ENCODE data around the gene ATP9A.
"Not testable (repeated sequence)": the region's sequence is repeated elsewhere in the genome, so short reads cannot be mapped to it uniquely, and the experiment has no call there.

Gene ATP9A

GRCh38 chr20:51801122-51801822 lies 33.1 kb upstream of the ATP9A start:
- H3K36me3 Mint-ChIP-seq (ENCODE audit: low read depth), result no peaks in the 10 kb centered on the region
- H3K27ac Mint-ChIP-seq, result no peak overlapping the region
- peak overlapping the region; percentile 68 for H3K4me3 Mint-ChIP-seq
- no peak for DNase-seq (ENCODE audit: low spot score)
- H3K4me1 Mint-ChIP-seq (ENCODE audit: low read depth), result no peaks in the 10 kb centered on the region
- no peaks in the 10 kb centered on the region for H3K9me3 Mint-ChIP-seq
- H3K27me3 Mint-ChIP-seq (ENCODE audit: low read depth), result peaks cover 70% of the 10 kb centered on the region

- Mint-ChIP-seq H3K9me3 (no peaks in the 10 kb centered on the region), H3K4me3 (peak overlapping the region; percentile 68), H3K4me1 (ENCODE audit: low read depth) (no peaks in the 10 kb centered on the region), H3K36me3 (ENCODE audit: low read depth) (no peaks in the 10 kb centered on the region), H3K27ac (no peak overlapping the region), H3K27me3 (ENCODE audit: low read depth) (peaks cover 69% of the 10 kb centered on the region)
- no peak for DNase-seq (ENCODE audit: low spot score)
Measured at GRCh38 chr20:51800872-51801121, 32.6 kb upstream of the ATP9A start.

- Mint-ChIP-seq H3K4me1 (ENCODE audit: low read depth) (no peaks in the 10 kb centered on the region), H3K27me3 (ENCODE audit: low read depth) (peaks cover 69% of the 10 kb centered on the region), H3K27ac (no peak overlapping the region), H3K36me3 (ENCODE audit: low read depth) (no peaks in the 10 kb centered on the region), H3K9me3 (no peaks in the 10 kb centered on the region), H3K4me3 (peak overlapping the region; percentile 68)
- peak; percentile 65 for DNase-seq (ENCODE audit: low spot score)
Measured at GRCh38 chr20:51800060-51800871, 32.1 kb upstream of the ATP9A start.

GRCh38 chr20:51799401-51799860 lies 31.2 kb upstream of the ATP9A start:
- Mint-ChIP-seq H3K27ac (no peak overlapping the region), H3K4me3 (no peak overlapping the region), H3K27me3 (ENCODE audit: low read depth) (peaks cover 62% of the 10 kb centered on the region), H3K36me3 (ENCODE audit: low read depth) (no peaks in the 10 kb centered on the region), H3K4me1 (ENCODE audit: low read depth) (no peaks in the 10 kb centered on the region), H3K9me3 (no peaks in the 10 kb centered on the region)
- DNase-seq (ENCODE audit: low spot score), result no peak

GRCh38 chr20:51797357-51798025 lies 29.3 kb upstream of the ATP9A start:
- no peak overlapping the region for H3K27ac Mint-ChIP-seq

GRCh38 chr20:51796340-51796739 lies 28.1 kb upstream of the ATP9A start:
- no peaks in the 10 kb centered on the region for H3K9me3 Mint-ChIP-seq
- no peak overlapping the region for H3K4me3 Mint-ChIP-seq
- no peak for DNase-seq (ENCODE audit: low spot score)
- H3K27me3 Mint-ChIP-seq (ENCODE audit: low read depth), result peaks cover 38% of the 10 kb centered on the region
- no peaks in the 10 kb centered on the region for H3K36me3 Mint-ChIP-seq (ENCODE audit: low read depth)
- H3K4me1 Mint-ChIP-seq (ENCODE audit: low read depth), result no peaks in the 10 kb centered on the region
- no peak overlapping the region for H3K27ac Mint-ChIP-seq

More at GRCh38 chr20:51797357-51798025, 29.3 kb upstream of the ATP9A start:
- Mint-ChIP-seq H3K36me3 (ENCODE audit: low read depth) (no peaks in the 10 kb centered on the region), H3K27me3 (ENCODE audit: low read depth) (peaks cover 44% of the 10 kb centered on the region), H3K4me3 (no peak overlapping the region), H3K4me1 (ENCODE audit: low read depth) (no peaks in the 10 kb centered on the region), H3K9me3 (no peaks in the 10 kb centered on the region)
- DNase-seq (ENCODE audit: low spot score), result no peak

- Mint-ChIP-seq H3K27me3 (ENCODE audit: low read depth) (peaks cover 10% of the 10 kb centered on the region), H3K4me1 (ENCODE audit: low read depth) (no peaks in the 10 kb centered on the region), H3K36me3 (ENCODE audit: low read depth) (no peaks in the 10 kb centered on the region), H3K9me3 (no peaks in the 10 kb centered on the region), H3K27ac (no peak overlapping the region), H3K4me3 (no peak overlapping the region)
- no peak for DNase-seq (ENCODE audit: low spot score)
Measured at GRCh38 chr20:51792960-51793359, 24.8 kb upstream of the ATP9A start.

- Mint-ChIP-seq H3K36me3 (ENCODE audit: low read depth) (no peaks in the 10 kb centered on the region), H3K27ac (no peak overlapping the region), H3K27me3 (ENCODE audit: low read depth) (peaks cover 4% of the 10 kb centered on the region), H3K4me3 (no peak overlapping the region), H3K4me1 (ENCODE audit: low read depth) (no peaks in the 10 kb centered on the region), H3K9me3 (no peaks in the 10 kb centered on the region)
- DNase-seq (ENCODE audit: low spot score), result no peak
Measured at GRCh38 chr20:51791626-51792025, 23.4 kb upstream of the ATP9A start.

GRCh38 chr20:51790256-51790655 lies 22.1 kb upstream of the ATP9A start:
- no peaks in the 10 kb centered on the region for H3K9me3 Mint-ChIP-seq
- no peaks in the 10 kb centered on the region for H3K27me3 Mint-ChIP-seq (ENCODE audit: low read depth)

GRCh38 chr20:51789434-51789833 lies 21.2 kb upstream of the ATP9A start:
- H3K9me3 Mint-ChIP-seq, result no peaks in the 10 kb centered on the region
- no peaks in the 10 kb centered on the region for H3K36me3 Mint-ChIP-seq (ENCODE audit: low read depth)
- no peaks in the 10 kb centered on the region for H3K4me1 Mint-ChIP-seq (ENCODE audit: low read depth)
- H3K27me3 Mint-ChIP-seq (ENCODE audit: low read depth), result no peaks in the 10 kb centered on the region
- no peak for DNase-seq (ENCODE audit: low spot score)
- no peak overlapping the region for H3K4me3 Mint-ChIP-seq
- H3K27ac Mint-ChIP-seq, result no peak overlapping the region

More at GRCh38 chr20:51790256-51790655, 22.1 kb upstream of the ATP9A start:
- Mint-ChIP-seq H3K4me1 (ENCODE audit: low read depth) (no peaks in the 10 kb centered on the region), H3K36me3 (ENCODE audit: low read depth) (no peaks in the 10 kb centered on the region), H3K4me3 (no peak overlapping the region), H3K27ac (no peak overlapping the region)
- no peak for DNase-seq (ENCODE audit: low spot score)

- Mint-ChIP-seq H3K36me3 (ENCODE audit: low read depth) (no peaks in the 10 kb centered on the region), H3K27ac (no peak overlapping the region), H3K27me3 (ENCODE audit: low read depth) (no peaks in the 10 kb centered on the region), H3K4me1 (ENCODE audit: low read depth) (no peaks in the 10 kb centered on the region), H3K9me3 (no peaks in the 10 kb centered on the region), H3K4me3 (no peak overlapping the region)
- no peak for DNase-seq (ENCODE audit: low spot score)
Measured at GRCh38 chr20:51788822-51789221, 20.6 kb upstream of the ATP9A start.

- Mint-ChIP-seq H3K27ac (no peak overlapping the region), H3K9me3 (no peaks in the 10 kb centered on the region), H3K4me3 (no peak overlapping the region), H3K4me1 (ENCODE audit: low read depth) (no peaks in the 10 kb centered on the region), H3K36me3 (ENCODE audit: low read depth) (no peaks in the 10 kb centered on the region), H3K27me3 (ENCODE audit: low read depth) (peaks cover 2% of the 10 kb centered on the region)
- no peak for DNase-seq (ENCODE audit: low spot score)
Measured at GRCh38 chr20:51784299-51784698, 16.1 kb upstream of the ATP9A start.

- not testable (repeated sequence) for H3K4me3 Mint-ChIP-seq; H3K27me3 Mint-ChIP-seq (ENCODE audit: low read depth); H3K27ac Mint-ChIP-seq; DNase-seq (ENCODE audit: low spot score); H3K9me3 Mint-ChIP-seq; H3K4me1 Mint-ChIP-seq (ENCODE audit: low read depth); H3K36me3 Mint-ChIP-seq (ENCODE audit: low read depth)
Measured at GRCh38 chr20:51778229-51778759, 10.1 kb upstream of the ATP9A start.

- no peaks in the 10 kb centered on the region for H3K4me1 Mint-ChIP-seq (ENCODE audit: low read depth)
- H3K4me3 Mint-ChIP-seq, result no peak overlapping the region
- no peaks in the 10 kb centered on the region for H3K36me3 Mint-ChIP-seq (ENCODE audit: low read depth)
- no peak for DNase-seq (ENCODE audit: low spot score)
- H3K9me3 Mint-ChIP-seq, result no peaks in the 10 kb centered on the region
- H3K27ac Mint-ChIP-seq, result no peak overlapping the region
- peaks cover 10% of the 10 kb centered on the region for H3K27me3 Mint-ChIP-seq (ENCODE audit: low read depth)
Measured at GRCh38 chr20:51775241-51775640, 7.1 kb upstream of the ATP9A start.
